Measurements from ENCODE around the gene SAMD8.
"Not testable (repeated sequence)": the region's sequence is repeated elsewhere in the genome, so short reads cannot be mapped to it uniquely, and the experiment has no call there.

SAMD8 gene

GRCh38 chr10:75086278-75086934, 25.1 kb upstream of the SAMD8 start:
- DNase-seq = no peak

DNA sequence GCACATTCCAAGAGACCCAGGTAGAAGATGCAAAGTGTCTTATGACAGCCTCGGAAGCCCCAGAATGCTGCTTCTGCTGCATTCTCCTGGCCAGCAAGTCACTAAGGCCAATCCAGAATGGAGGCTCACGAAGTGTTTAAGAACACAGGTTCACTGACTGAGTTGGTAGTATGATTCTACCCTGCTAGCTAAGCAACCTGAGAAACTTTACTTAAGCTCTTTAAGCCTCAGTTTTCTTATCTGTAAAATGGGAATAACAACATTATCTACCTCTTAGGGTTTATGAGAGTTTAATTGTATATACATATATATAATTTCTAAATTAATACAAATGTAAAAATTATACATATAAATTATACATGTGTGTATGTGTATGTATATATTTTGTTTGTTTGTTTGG, 22.8 kb upstream of the SAMD8 start:
- DNase-seq = no peak

DNA sequence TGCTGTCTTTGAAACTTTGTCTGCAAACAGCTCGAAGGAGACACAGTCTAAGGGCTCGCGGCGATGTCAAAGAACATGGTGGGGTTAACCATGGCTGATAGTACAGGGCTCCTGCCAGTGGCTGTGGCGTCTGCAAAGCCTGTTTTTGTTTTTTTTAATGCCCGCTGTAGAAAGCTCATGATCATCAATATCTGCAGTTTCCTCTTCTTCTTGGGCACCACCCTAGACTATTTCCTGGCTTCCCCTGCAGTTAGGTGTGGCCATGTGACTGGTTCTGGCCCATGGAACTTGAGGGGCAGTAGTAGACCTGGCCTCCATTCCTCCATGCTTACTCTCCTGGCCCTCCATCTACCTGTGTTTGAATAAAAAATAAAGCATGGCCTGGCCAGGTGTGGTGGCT, 21.8 kb upstream of the SAMD8 start:
- no peak for DNase-seq

DNA sequence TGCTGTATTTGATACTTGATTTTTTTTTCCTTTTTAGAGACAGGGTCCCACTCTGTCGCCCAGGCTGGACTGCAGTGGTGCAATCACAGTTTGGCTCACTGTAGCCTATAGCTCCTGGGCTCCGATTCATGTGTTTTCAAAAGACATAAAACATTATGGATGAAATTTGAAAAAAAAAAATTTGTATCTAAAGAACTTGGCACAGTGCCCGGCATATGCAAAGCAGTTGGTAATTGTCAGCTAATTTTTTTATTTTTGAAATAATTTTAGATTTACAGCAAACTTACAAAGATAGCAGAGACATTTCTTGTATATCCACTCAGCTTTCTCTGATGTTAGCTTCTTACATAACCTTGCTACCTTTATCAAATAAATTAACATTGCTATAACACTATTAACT, 20.3 kb upstream of the SAMD8 start:
- no peak for DNase-seq

DNA sequence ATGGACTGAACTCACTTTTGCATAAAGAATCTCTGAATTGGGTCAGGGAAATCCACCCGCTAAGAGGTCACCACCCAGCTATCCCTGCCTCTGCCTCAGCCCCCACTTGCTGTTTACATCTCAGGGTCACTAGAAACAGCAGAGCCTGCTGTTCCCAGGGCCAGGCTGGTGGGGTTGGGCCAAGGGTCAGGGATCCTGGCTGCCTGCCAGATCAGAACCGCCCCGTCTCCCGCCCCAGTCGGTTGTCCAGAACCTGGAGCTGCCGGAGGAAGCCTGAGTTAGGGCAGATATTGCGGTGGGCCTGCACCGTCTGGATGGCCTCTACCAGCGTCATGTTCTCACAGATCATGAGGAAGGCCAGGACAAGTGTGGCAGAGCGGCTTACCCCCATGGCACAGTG, 17.0 kb upstream of the SAMD8 start:
- DNase-seq = no peak

- DNase-seq = no peak
Observed at GRCh38 chr10:75095631-75096030, 15.8 kb upstream of the SAMD8 start.

GRCh38 chr10:75096749-75097148, 14.7 kb upstream of the SAMD8 start:
- no peak for DNase-seq

DNA sequence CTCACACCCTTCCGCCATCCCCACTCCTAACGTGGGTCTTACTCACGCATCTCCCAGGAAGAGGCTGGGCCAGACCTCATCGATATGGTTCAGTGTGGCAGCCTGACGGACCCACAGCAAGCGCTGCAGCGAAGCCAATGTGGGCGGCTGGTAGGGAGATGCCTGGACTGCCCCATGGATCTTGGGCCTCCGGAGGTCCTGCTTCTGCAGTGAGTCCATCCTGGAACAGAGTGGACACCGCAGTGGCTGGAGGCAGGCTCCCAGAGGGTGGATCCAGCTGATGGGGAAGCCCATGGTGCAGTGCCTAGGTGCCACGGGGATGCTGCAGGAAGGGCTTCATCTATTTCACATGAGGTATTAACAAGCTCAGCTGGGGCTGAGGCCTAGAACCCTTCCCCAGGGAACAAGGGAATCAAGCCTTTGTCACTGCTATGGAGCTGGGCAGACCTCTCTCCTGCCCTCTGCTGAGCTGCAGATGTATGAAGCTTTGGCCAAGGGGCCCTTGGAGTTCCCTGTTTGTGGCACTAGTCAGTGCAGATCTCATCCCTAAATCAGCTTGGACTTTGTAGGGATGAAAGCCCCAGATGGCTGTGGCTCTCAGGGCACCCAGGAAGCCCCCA, 13.7 kb upstream of the SAMD8 start:
- no peak for DNase-seq

- DNase-seq = no peak
Observed at GRCh38 chr10:75098902-75099673, 12.4 kb upstream of the SAMD8 start.

- DNase-seq = peak; percentile 72
Observed at GRCh38 chr10:75099952-75100763, 11.3 kb upstream of the SAMD8 start.

- no peak for DNase-seq
Observed at GRCh38 chr10:75100764-75101291, 10.6 kb upstream of the SAMD8 start.

DNA sequence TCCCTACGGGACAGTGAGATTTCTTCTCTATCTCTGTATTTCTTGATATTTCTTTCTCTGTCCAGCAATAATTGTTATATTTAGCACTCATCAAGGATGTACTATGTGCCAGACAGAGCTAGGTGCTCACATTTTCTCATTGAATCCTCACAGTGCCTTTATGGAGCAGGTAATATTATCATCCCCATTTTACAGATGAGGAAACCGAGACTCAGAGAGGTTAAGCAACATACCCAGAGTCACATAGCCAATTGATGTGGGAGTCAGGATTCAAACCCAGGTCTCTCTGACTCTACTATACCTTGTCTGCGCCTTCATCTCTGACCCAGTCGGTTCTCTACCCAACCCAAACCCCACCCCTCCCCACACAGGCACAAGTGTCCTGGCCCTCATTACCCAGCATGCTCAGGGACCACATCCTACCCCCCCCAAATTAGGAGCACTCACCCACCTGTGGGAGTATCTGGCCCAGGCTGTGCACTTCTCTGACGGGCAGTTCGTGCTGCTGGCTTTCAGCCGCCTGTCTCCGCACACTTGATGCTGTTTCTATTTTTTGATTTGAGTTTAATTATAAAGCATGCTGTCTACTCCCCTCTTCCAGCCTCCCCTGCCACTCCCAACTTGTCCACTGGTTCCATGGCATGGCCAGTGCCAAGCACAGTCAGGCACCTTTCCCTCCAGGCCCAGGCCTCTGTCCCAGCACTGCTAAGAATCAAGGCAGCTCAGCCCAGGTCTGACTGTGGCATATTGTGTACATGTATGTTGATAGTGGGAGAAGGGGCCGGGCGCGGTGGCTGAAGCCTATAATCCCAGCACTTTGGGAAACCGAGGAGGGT, 9.8 kb upstream of the SAMD8 start:
- no peak for DNase-seq

GRCh38 chr10:75102830-75103673, 8.4 kb upstream of the SAMD8 start:
- no peak for DNase-seq

DNA sequence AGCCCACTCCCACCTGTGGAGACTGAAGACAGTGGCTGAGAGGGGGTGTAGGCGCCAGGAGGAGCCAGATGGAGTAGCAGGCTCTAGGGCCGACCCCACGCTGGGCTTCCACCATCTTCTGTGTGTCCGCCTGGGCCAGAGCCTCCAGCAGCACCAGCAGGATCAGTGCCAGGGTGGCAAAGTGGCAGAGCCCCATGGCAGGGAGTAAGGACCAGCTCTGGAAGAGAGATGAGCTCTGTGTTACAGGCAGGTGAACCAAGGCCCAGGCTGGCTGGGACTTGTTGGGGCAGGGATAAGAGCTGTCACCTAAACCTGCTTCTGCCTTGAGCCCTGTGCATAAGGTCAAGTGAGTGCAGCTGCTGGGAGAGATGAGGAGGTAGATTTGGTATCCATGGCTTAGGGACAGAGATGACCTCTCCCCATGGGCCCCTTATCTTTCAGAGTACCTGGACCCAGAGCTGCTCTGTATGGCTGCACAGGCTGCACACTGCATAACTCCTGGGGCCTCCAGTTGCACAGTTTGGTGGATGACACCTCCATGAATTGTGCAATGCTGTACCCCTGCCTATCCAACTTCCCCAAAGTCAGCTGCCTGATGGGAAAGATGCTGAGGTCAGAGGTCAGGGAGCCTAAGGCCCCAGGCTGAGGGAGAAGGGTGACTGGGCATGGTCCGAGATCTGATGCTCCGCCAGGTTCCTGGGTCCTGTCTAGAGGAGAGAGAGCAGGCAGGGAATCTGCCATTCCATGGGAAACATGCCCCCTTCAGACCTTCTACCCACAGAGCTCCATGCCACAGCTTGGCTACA, 7.4 kb upstream of the SAMD8 start:
- DNase-seq = no peak

GRCh38 chr10:75104842-75105241, 6.6 kb upstream of the SAMD8 start:
- DNase-seq = no peak

GRCh38 chr10:75105576-75106197, 5.8 kb upstream of the SAMD8 start:
- no peak for DNase-seq

- DNase-seq = no peak
Observed at GRCh38 chr10:75106242-75106641, 5.2 kb upstream of the SAMD8 start.

DNA sequence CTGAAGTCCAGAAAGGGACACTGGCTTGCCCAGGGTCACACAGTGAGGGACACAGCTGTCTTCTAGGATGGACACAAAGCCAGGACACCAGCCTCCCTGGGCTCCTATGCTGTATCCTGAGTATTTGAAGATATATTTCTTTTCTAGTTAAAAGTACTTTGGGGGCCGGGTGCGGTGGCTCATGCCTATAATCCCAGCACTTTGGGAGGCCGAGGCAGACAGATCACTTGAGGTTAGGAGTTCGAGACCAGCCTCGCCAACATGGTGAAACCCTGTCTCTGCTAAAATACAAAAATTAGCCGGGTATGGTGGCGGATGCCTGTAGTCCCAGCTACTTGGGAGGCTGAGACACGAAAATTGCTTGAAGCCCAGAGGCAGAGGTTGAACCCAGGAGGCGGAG, 4.6 kb upstream of the SAMD8 start:
- DNase-seq = not testable (repeated sequence)

- no peak for DNase-seq
Observed at GRCh38 chr10:75107756-75108683, 3.4 kb upstream of the SAMD8 start.
